Measurements from ENCODE around the gene DPF3. TPM values are rescaled to one million over a fixed set of nuclear protein-coding genes. Genes with fewer than 3 reads are reported as not detected.

Gene DPF3
- total RNA-seq, 4 donors from 2014 or later, result 0.39 to 3.4 (median 1.6) TPM

GRCh38 chr14:72688990-72689671, 204.8 kb downstream of the DPF3 start:
- Histone ChIP-seq H3K9me3 (no peaks in the 10 kb centered on the region), H3K4me3 (no peak overlapping the region), H3K27me3 (no peaks in the 10 kb centered on the region), H3K36me3 (no peaks in the 10 kb centered on the region), H3K27ac (no peak overlapping the region), H3K4me1 (no peaks in the 10 kb centered on the region)
- no peak for DNase-seq (ENCODE audit: low spot score in 2 of 2)
- TF ChIP-seq CTCF (IDR thresholded peaks at IDR 0.05) (no peak), POLR2AphosphoS5 (IDR thresholded peaks at IDR 0.05) (no peak)
- 80% methylated on average over 12 of the region's 15 CpGs for WGBS

GRCh38 chr14:72686832-72687231, 207.1 kb downstream of the DPF3 start:
- H3K27me3 ChIP-seq, result no peaks in the 10 kb centered on the region
- 85% methylated on average over 2 of the region's 2 CpGs for WGBS
- H3K36me3 ChIP-seq, result no peaks in the 10 kb centered on the region
- no peaks in the 10 kb centered on the region for H3K4me1 ChIP-seq
- H3K27ac ChIP-seq, result no peak overlapping the region
- DNase-seq (ENCODE audit: low spot score in 2 of 2), result no peak
- no peak overlapping the region for H3K4me3 ChIP-seq
- TF ChIP-seq CTCF (IDR thresholded peaks at IDR 0.05) (no peak), POLR2AphosphoS5 (IDR thresholded peaks at IDR 0.05) (no peak), POLR2A (IDR thresholded peaks at IDR 0.05) (no peak), EP300 (IDR thresholded peaks at IDR 0.05) (no peak)
- no peaks in the 10 kb centered on the region for H3K9me3 ChIP-seq

GRCh38 chr14:72686101-72686500, 207.8 kb downstream of the DPF3 start:
- DNase-seq (ENCODE audit: low spot score in 2 of 2), result no peak
- Histone ChIP-seq H3K4me3 (no peak overlapping the region), H3K36me3 (no peaks in the 10 kb centered on the region), H3K27me3 (no peaks in the 10 kb centered on the region), H3K9me3 (no peaks in the 10 kb centered on the region), H3K4me1 (no peaks in the 10 kb centered on the region), H3K27ac (no peak overlapping the region)
- 67% methylated on average over 1 of the region's 1 CpG for WGBS
- no peak for TF ChIP-seq EP300 (IDR thresholded peaks at IDR 0.05)
- no peak for TF ChIP-seq POLR2AphosphoS5 (IDR thresholded peaks at IDR 0.05)
- TF ChIP-seq CTCF (IDR thresholded peaks at IDR 0.05), result no peak
- TF ChIP-seq POLR2A (IDR thresholded peaks at IDR 0.05), result no peak

- no peaks in the 10 kb centered on the region for H3K4me1 ChIP-seq
- DNase-seq (ENCODE audit: low spot score in 2 of 2), result no peak
- TF ChIP-seq CTCF (IDR thresholded peaks at IDR 0.05), result no peak
- no peak for TF ChIP-seq EP300 (IDR thresholded peaks at IDR 0.05)
- TF ChIP-seq POLR2AphosphoS5 (IDR thresholded peaks at IDR 0.05), result no peak
- TF ChIP-seq POLR2A (IDR thresholded peaks at IDR 0.05), result no peak
- WGBS, result 98% methylated on average over 3 of the region's 3 CpGs
- no peak overlapping the region for H3K4me3 ChIP-seq
- H3K27ac ChIP-seq, result no peak overlapping the region
- H3K36me3 ChIP-seq, result no peaks in the 10 kb centered on the region
- no peaks in the 10 kb centered on the region for H3K9me3 ChIP-seq
- H3K27me3 ChIP-seq, result no peaks in the 10 kb centered on the region
These were observed 208.4 kb downstream of the DPF3 start for GRCh38 chr14:72685456-72685855.

GRCh38 chr14:72683787-72684186, 210.1 kb downstream of the DPF3 start:
- WGBS, result 66% methylated on average over 4 of the region's 4 CpGs
- no peak for DNase-seq (ENCODE audit: low spot score in 2 of 2)
- H3K9me3 ChIP-seq, result no peaks in the 10 kb centered on the region

More at GRCh38 chr14:72683787-72684186, 210.1 kb downstream of the DPF3 start:
- no peaks in the 10 kb centered on the region for H3K36me3 ChIP-seq
- H3K27me3 ChIP-seq, result peaks cover 8% of the 10 kb centered on the region
- TF ChIP-seq POLR2AphosphoS5 (IDR thresholded peaks at IDR 0.05), result no peak
- no peak for TF ChIP-seq POLR2A (IDR thresholded peaks at IDR 0.05)
- TF ChIP-seq EP300 (IDR thresholded peaks at IDR 0.05), result no peak
- TF ChIP-seq CTCF (IDR thresholded peaks at IDR 0.05), result no peak
- no peak overlapping the region for H3K4me3 ChIP-seq
- H3K27ac ChIP-seq, result no peak overlapping the region
- no peaks in the 10 kb centered on the region for H3K4me1 ChIP-seq

Measured in suprapubic skin (tissue), 4 donors.